ENCODE results near the gene MICALL2.

MICALL2 gene

DNA sequence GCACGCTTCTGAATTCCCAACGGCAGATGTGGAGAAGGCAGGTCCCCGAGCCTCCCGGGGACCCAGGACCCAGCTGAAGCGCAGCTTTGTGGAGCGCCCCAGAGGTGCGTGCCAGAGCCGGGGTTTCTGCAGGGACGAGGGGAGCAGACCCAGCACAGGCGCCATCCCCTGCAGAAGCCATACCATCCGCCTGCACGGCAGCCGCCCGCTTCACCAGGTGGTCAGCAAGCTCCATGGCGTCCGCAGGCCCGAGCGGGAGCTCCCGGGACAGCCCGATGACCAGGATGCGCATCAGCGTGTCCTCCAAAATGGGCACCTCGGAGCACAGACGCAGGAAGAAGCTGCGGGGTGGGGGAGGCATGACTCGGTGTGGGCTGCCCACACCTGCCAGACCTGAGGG lies 34.3 kb upstream of the MICALL2 start:
- FAIRE-seq, result no peak
- no peak for DNase-seq (ENCODE audit: insufficient read length, low spot score)

DNA sequence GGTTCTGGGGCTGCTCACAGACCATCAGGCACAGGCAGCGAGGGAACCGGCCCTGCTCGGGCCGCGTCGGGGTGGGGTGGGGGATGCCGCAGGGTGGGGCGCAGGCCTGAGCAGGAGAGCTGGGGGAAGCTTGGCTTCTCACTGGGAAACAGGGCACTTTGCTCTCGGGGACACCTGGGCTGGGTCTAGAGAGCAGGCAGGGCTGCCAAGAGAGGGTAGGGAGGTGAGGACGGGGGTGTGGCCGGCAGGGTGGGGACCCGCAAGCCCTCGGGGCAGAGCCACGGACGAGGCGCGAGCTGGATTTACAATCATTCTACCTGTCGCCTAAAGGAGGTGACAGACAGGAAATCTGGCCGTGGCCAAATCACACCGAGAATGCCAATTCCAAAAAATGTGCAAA lies 33.9 kb upstream of the MICALL2 start:
- FAIRE-seq (no peak), DNase-seq (ENCODE audit: insufficient read length, low spot score) (no peak)

DNA sequence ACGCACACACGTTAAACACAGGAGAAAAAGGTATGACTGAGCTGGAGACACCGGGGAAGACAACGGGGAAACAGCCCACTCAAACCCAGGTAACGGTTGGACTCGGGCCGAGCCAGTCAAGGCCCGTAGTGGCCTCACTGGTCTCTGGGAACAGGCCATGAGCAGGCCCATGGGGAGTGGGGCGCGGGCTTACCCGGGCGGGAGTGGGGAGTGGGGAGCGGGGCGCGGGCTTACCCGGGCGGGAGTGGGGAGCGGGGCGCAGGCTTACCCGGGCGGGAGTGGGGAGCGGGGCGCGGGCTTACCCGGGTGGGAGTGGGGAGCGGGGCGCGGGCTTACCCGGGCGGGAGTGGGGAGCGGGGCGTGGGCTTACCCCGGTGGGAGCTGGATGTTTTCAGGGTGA lies 33.4 kb upstream of the MICALL2 start:
- FAIRE-seq, result no peak
- no peak for DNase-seq (ENCODE audit: insufficient read length, low spot score)

DNA sequence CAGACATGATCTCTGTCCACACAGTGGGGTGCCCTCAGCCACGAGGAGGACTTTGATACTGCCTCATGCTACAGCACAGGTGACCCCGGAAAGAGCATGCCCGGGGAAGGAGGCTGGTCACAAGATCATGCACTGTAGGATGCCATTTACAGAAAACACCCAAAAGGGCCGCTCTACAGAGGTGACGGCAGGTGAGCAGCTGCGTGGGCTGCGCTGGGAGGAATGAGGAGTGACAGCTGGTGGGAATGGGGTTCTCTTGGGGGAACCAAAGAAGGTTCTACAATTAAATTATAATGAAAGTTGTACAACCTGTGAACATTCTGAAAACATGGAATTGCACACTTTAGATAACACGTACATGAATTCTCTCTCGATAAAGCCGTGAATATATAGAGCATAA lies 33.0 kb upstream of the MICALL2 start:
- FAIRE-seq, result no peak
- DNase-seq (ENCODE audit: insufficient read length, low spot score), result no peak

DNA sequence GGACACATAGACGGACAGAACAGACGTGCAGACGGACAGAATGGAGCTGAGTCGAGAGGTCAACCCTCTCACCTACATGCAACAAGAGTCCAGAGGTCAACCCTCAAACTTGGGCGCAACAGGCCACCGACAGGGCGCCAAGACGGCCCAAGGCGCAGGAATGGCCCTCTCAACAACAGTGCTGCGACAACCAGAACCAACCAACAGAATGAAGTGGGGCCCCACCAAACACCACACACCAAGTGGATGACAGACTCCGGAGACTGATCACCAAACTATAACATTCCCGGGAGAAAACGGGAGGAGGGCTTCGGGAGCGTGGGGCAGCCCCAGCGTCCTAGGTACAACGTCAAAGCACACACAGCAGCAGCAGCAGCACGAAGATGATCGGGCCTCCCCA lies 31.6 kb upstream of the MICALL2 start:
- FAIRE-seq, result no peak
- no peak for DNase-seq (ENCODE audit: insufficient read length, low spot score)

DNA sequence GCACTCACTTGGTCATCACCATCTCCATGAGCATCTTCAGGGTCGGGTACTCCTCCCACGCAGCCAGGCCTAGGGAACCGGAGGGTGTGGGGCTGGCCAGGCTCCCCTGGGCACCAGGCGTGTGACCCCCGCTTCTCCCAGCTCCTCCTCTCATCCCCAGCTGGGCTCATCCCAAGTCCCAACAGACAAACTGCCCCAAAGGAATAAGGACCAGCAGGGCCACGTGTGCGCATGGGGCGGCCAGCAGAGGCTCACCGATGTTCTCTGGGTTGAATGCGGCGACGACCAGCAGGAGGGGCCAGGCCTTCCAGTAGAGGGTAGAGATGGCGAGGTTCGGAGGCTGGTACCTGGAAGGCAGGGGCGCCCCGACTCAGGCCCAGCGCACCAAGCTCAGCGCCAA lies 30.1 kb upstream of the MICALL2 start:
- DNase-seq (ENCODE audit: insufficient read length, low spot score) (no peak), FAIRE-seq (no peak)

DNA sequence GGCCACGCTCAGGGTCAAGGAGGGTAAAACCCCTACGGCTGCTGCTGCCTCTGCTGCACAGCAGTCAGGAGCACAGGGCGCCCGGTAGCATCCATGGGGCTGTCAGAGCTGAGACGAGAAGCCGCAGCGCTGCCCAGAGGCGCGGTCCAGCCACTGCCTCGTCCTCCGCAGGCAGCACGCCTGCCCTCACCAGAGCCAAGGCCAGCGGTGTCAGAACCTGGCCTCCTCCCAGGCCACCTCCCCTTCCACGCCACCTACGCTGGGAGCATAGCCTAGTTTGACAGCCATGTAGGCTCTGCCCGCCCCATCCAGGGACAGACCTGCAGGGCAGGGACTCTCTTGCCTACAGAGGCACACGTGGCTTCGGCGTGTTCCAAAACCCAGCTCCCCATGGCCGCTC lies 28.7 kb upstream of the MICALL2 start:
- no peak for DNase-seq (ENCODE audit: insufficient read length, low spot score)

DNA sequence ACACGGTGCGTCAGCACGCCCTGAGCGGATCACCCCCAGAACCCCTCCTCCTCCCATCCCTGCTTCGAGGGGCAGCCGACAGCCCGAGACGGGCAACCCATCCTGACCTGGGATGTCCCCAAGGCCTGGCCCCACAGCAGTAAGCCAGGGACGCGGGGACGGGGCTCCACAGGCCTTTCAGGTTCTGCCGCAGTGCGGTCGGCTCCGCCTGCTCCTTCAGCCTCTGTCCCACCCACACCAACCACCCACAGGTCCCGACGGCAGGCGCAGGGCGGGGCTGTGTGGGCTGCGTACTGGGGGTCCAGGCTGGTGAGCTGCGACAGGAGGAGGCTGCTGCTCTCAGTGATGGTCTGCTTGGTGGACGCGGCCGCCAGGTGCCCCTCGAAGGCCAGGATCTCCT lies 28.2 kb upstream of the MICALL2 start:
- FAIRE-seq, result no peak
- DNase-seq (ENCODE audit: insufficient read length, low spot score), result no peak

More for the DNA sequence above, 28.7 kb upstream of the MICALL2 start:
- no peak for FAIRE-seq

DNA sequence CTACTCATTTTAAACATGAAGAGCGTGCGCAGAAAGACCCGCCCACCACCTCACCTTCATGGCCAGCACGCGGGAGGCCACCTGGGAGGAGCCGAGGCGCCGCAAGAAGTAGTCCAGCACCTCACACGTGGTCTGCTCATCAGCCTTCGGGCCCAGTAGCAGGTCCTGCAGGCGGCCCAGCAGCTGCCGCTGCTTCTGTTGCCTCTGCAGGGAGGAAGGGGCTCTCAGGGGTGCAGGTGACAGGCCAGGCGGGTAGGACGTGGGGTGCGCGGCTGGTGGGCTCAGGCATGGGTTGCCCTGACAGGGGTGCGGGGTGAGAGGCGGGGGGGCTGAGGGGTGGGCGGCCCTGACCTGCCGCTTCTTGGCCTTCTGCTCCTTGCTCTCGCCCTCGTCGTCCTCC lies 27.3 kb upstream of the MICALL2 start:
- FAIRE-seq, result no peak

DNA sequence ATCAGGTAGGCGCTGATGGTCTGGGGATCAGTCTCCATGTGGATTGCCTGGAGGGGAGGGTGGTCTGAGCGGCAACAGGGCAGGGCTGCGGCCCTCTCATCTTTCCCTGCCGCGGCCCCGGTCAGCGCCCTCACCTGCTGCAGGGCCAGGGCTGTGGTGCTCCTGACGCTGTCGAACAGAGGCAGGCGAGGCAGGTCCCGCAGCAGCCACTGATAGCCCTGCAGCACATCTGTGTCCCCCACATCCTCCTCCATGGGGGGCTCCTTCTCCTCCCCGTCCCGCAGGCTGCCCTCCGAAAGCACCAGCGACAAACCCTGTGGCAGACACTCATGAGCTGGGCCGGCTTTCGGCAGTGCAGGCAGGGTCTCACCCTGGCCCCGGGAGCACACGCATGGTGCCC lies 25.9 kb upstream of the MICALL2 start:
- no peak for FAIRE-seq
- DNase-seq (ENCODE audit: insufficient read length, low spot score), result no peak

More for the DNA sequence above, 27.3 kb upstream of the MICALL2 start:
- DNase-seq (ENCODE audit: insufficient read length, low spot score), result no peak

DNA sequence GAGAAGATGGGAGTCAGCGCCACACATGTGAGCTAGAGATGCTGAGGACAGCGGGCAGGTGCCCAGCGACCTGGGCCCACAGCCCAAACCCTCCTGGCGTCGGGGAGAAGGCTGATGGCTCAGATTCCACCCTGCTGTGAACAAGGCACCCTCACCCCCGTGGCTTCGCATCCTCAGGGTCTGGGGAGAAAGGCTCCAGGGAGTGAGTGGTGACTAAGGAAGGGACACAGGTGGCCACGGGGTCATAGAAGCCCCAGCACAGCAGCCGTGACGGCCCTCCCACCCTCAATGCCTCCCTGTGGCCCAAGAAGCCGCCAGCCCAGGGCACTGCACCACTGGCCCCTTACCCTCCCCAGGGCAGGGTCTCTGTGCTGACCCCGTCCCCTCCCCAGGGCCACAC lies 25.3 kb upstream of the MICALL2 start:
- no peak for DNase-seq (ENCODE audit: insufficient read length, low spot score)
- FAIRE-seq, result no peak

DNA sequence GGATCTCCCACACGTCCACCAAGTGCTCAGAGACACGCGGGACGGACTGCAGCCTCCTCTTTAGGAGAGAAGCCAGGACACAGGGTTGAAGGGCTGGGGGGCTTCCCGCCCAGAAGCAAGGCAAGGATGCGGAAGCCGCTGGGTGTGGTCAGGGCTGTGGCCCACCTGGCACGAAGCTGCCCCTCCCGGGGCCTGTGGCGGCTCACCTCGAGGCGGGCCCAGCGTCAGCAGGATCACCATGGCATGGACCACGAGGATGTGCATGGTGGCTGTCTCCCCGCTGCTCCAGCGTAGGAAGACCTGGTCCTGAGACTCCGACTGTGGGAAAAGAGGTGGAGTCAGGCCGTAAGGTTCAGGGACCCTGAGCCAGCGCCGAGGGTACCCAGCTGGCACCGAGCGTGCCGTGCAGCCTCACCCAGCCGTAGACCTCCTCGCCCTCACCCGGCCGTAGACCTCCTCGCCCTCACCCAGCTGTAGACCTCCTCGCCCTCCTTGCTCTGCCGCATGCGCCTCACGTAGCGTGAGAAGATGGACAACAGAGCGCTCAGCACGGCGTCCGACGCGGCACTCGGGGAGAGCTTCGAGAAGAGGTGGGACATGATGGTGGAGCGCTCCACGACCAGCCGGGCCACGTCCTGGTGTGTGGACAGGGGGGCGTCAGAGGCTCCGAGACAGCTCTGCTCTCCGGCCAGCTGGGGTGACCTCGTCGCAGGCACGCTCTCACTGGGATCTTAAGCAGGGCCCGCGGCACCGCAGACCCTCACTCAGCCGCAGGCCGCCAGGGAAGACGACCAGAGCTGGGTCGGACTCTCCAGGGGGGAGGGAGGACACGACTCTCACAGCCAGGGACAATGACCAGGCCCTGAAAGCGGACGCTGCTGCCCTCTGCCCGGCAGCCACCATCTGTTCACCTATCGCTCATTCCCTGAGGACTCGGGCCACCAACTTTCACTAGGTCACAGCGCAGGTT lies 24.6 kb upstream of the MICALL2 start:
- no peak for DNase-seq (ENCODE audit: insufficient read length, low spot score)
- FAIRE-seq, result no peak

DNA sequence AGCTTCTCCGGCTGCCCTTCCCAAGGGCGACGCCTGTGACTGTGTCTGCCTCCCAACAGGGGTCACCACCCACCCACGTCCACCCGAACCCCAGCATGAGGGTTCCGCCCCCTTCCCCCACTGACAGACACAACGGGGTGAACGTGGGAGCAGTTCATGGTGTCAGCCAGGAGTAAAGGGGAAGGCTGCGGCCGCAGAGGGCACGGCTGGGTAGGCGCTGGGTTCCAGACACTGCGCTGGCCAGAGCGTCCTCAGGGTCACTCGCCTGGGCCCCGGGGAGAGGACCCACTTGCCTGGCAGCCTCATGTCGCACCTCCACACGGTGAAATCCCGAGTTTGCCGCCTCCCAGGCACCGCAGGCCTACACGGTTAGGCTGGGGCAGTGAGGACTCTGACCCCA lies 23.8 kb upstream of the MICALL2 start:
- DNase-seq (ENCODE audit: insufficient read length, low spot score) (no peak), FAIRE-seq (no peak)

DNA sequence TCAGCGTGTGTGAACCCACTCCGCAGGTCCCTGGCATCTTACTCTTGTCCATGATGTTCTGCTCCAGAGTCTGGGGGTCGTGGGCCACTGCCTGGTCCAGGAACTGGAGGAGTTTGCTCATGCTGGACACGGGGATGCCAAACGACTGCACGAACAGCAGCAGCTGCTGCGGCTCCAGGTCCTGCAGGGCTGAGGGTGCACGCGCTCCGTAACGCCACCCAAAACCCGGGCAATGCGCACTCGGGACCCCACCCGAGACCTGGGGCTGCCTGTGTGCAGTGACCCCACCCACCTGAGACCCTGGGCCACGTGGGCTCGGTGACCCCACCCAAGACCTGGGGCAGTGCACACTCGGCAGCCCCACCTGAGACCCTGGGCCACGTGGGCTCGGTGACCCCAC lies 22.0 kb upstream of the MICALL2 start:
- FAIRE-seq, result no peak

DNA sequence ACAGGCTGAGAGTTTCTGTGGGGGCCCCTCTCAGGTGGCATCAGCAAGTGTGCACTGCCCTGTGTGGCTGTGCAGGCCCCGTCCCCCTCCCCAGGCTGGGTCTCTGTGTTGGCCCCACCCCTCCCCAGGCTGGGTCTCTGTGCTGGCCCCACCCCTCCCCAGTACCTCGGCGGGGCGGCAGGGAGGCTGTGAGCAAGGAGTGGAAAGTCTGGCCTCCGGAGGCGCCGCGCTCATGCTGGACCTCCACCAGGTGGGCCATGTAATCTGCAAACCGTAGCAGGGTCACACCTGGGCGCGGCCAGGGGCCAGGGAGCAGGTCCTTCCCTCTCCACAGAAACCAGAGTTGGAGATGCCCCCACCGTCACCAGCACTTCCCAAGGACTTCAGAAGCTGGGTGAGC lies 21.4 kb upstream of the MICALL2 start:
- FAIRE-seq (no peak), DNase-seq (ENCODE audit: insufficient read length, low spot score) (no peak)

More for the DNA sequence above, 22.0 kb upstream of the MICALL2 start:
- no peak for DNase-seq (ENCODE audit: insufficient read length, low spot score)

DNA sequence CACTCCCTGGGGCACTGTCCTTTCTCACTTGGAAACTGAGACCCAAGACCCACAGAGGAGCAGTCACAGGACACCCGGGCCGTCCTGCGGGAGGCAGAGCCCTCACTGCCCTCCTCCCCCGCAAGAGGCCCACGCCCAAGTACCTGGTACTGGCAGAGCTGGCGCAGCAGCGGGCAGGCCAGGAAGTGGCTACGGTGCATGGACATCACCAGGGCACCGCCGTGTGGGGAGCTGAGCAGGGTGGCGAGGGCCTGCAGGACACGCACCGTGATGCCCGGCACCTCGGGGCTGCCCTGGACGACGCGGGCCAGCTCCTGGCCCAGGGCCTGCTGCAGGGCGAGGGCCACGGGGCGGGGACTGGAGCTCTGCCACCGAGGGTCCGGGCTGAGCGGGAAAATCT lies 20.0 kb upstream of the MICALL2 start:
- DNase-seq (ENCODE audit: insufficient read length, low spot score), result no peak

DNA sequence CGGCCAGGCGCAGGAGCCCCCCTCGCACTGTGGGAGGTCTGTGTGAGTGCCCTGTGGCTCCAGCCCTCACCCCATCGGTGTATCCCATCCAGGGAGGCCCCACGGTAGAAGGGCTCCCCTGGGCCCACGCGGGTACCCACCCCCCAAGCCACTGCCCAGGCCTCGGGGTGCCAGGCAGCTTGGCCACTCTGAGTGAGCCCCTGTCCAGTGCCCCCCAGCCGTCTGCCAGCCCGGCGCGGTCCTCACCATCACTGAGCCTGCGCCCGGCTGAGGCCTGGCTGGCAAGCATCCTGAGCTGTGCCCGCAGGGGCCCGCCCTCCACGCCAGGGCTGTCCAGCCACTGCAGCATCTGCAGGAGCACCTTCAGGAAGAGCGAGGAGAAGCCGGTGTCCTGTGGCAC lies 19.2 kb upstream of the MICALL2 start:
- FAIRE-seq (no peak), DNase-seq (ENCODE audit: insufficient read length, low spot score) (no peak)

More for the DNA sequence above, 20.0 kb upstream of the MICALL2 start:
- no peak for FAIRE-seq

DNA sequence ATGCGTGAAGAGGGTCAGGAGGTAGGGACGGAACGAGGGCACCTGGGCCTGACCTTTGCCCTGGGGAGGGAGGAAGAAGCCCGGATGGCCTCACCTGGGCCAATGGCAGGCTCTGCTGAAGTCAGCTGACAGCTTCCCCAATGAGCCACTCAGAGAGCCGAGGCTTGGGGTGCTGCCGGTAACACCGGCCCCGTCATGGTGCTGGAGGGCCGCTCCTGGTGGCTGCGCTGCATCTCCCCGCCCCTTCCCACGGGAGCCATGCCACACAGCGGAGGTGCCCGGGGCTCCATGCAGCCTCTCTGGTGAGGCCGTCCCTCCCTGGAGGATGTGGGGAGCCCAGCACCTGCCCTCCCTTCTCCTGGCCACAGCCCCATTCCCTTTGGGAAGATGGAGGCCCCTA lies 17.6 kb upstream of the MICALL2 start:
- no peak for FAIRE-seq

DNA sequence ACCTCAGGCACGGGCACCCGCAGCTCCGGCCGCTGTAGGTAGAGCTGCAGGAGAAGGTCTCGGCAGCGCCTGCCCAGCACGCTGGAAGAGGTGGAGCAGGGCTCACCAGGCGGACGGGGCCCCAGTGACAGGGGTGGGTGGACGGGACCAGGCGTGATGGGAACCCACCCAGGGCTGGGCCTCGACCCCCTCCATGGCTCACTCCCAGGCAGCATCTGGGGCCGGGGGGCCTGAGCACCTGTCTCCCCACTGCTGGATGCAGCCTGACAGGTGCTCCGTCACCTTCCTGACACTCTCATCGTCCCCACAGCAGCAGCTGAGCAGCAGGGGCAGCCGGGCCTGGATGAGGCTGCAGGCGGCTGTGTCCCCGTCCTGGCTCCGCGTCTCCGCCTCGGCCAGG lies 16.7 kb upstream of the MICALL2 start:
- DNase-seq (ENCODE audit: insufficient read length, low spot score) (no peak), FAIRE-seq (no peak)

More for the DNA sequence above, 17.6 kb upstream of the MICALL2 start:
- DNase-seq (ENCODE audit: insufficient read length, low spot score), result no peak

DNA sequence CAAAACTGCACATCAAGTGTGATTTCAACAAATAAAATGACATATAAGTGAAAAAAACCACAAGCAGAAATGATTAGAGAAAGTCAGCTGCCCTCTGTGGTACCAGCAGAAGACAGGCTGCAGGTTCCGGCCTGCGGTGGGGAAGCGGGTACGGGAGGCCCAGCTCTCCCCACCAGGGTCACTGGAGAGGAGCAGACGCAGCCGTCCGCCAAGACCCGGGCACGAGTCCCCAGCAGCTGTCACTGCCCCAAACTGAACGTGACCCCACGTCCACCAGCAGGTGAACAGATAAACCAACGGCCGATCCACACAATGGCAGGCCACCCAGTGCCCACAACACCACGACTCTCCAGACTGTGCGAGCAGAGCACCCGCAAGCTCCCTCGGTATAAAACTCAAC lies 16.1 kb upstream of the MICALL2 start:
- no peak for FAIRE-seq
- no peak for DNase-seq (ENCODE audit: insufficient read length, low spot score)

DNA sequence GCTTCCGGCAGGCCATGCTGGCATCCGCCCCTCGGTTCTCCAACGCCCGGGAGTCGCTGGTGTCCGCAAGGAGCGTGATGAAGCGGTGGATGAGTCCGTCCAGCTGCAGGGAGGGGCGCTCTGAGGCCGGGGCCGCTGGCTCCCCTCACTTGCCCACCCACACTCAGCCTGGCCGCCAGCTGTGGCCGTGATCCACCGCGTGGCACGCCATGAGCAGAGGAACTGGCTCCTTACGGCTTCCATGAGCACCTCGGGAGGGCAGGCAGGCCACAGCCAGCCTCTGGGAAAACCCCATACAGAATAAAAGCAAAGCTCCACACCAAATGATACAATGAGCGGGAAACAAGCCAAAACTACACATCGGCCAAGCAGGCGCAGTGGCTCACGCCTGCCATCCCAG lies 15.5 kb upstream of the MICALL2 start:
- DNase-seq (ENCODE audit: insufficient read length, low spot score) (no peak), FAIRE-seq (no peak)

DNA sequence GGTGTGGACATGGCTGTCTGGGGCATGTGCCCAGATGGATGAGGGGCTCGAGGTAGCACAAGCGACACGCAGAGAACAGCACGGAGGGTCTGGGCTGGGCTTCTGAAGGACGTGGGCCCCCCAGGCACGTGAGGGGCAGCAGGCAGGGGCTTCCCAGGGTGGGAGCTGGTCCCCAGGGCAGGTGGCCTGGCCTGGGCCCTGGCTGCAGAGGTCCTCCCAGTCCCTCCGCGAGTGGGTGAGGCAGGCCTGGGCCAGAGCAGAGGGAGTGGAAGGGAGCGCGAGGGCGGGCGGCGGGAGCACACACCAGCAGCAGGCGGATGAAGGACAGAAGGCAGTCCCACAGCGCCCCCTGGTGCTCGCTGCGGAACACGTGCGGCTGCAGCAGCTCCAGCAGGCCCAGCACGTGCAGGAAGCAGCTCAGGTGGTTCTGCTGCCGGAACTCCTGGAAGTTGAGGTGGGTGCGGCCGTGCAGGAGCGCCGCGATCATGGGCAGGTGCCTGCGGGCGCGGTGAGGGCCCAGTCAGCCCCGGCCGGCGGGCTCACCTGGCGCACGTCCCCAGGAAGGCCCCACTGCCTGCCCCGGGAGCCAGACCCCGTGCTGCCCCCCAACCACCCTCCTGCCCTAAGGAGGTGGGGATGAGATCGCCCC lies 14.7 kb upstream of the MICALL2 start:
- FAIRE-seq, result peak; percentile 51

More for the DNA sequence above, 14.7 kb upstream of the MICALL2 start:
- DNase-seq (ENCODE audit: insufficient read length, low spot score), result peak; percentile 99
